ENCODE results near the gene DGKG.

The DGKG gene

DNA sequence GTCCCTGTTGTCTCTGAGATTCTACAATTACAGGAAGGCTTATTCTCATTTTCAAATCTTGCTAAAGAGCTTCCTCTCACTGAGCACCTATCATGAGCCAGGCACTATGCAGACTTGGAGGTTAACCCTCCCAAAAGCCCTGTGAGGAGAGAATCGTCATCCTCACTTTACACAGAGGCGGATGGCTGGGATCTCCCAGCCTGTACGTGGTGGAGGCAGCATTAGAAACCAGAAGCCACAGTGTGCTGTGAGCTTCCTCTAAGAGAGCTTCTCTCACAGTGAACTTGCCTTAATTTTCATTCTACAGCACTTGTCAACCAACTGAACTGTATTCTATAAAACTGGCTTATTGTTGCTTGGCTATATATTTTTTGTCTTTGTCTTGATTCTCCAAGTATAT lies 6.1 kb upstream of the DGKG start:
- no peak for DNase-seq (ENCODE audit: low read depth)
- no peak overlapping the region for H3K4me3 ChIP-seq (ENCODE audit: low read depth, low read length)
- TF ChIP-seq, protein P1, sequence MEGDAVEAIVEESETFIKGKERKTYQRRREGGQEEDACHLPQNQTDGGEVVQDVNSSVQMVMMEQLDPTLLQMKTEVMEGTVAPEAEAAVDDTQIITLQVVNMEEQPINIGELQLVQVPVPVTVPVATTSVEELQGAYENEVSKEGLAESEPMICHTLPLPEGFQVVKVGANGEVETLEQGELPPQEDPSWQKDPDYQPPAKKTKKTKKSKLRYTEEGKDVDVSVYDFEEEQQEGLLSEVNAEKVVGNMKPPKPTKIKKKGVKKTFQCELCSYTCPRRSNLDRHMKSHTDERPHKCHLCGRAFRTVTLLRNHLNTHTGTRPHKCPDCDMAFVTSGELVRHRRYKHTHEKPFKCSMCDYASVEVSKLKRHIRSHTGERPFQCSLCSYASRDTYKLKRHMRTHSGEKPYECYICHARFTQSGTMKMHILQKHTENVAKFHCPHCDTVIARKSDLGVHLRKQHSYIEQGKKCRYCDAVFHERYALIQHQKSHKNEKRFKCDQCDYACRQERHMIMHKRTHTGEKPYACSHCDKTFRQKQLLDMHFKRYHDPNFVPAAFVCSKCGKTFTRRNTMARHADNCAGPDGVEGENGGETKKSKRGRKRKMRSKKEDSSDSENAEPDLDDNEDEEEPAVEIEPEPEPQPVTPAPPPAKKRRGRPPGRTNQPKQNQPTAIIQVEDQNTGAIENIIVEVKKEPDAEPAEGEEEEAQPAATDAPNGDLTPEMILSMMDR (IDR thresholded peaks at IDR 0.05; ENCODE audit: low read depth, low read length, missing control alignments): no peak

DNA sequence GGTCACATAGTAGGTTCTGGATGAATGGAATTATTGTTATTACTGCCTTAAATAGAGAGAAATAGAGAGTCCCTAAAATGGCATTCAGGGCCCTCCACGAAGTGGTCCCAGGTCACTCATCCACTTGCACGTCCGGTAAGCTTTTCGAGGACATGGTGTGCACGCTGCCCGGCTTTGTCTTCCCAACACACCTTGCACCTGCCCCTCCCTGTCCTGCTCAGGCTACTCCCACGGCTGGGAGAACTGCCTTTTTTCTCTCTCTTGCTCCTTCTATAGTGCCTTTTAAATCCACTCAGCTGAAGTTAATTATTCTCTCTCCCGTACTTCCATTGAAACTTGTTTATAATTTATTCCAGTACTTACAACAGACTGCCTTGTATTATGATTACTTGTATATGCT lies 5.6 kb upstream of the DGKG start:
- H3K4me3 ChIP-seq (ENCODE audit: low read depth, low read length): no peak overlapping the region
- TF ChIP-seq, protein P1 (IDR thresholded peaks at IDR 0.05; ENCODE audit: low read depth, low read length, missing control alignments): no peak
- DNase-seq (ENCODE audit: low read depth): no peak

DNA sequence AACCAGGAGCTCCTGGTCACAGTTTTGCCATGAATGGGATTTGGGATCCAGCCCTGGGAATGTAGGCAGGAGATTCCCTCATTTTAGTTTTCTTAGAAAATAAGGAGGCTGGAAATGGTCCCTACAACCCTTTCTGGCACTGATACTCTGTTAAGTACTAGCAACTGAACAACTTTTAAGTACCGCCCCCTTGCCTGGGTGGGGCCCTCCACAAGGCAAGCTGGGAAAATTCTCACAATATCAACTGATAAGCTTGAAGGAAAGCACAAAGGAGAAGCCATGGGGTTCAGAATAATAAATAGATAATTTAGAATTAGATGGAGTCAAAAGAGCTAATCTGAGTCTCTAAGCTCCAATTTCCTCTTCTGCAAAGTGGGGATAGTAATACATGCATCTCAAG lies 4.2 kb upstream of the DGKG start:
- no peak overlapping the region for H3K4me3 ChIP-seq (ENCODE audit: low read depth, low read length)
- TF ChIP-seq, protein P1 (IDR thresholded peaks at IDR 0.05; ENCODE audit: low read depth, low read length, missing control alignments): no peak
- no peak for DNase-seq (ENCODE audit: low read depth)

DNA sequence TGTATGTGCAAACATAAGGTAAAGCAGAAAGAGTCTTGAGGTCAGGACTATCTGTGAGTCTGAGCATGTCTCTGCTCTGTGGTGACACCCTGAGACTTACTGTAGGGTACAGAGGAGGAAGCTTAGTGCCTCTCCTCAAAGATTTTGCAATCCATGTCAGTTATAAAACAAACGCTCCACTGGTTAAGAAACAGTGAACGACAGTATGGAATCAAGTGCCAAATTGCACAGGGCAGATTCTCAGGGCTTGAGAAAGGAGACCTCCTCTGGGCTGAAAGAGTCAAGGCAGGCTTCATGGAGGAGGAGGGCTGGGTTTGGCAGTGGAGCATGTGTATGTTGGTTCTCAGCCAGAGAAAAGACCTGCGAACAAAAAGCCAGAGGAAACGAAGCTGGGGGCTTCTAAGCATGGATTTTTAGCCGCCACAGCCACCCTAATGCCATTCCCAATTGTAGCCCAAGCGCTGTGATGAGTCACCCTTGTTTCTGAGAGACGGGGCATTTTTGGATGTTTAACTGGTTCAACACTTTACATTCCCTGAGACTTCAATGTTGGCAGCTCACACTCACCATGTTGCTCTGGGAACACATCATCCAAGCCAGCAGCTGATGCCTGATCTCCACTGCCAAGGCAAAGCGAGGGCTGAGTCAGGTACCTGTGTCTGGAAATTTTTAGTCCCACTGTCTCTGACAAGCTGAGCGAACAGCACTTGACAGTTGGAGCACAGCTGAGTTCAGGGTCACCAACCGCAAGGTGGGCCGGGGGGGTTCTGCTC lies 3.4 kb upstream of the DGKG start:
- TF ChIP-seq, protein P1 (IDR thresholded peaks at IDR 0.05; ENCODE audit: low read depth, low read length, missing control alignments): no peak
- H3K4me3 ChIP-seq (ENCODE audit: low read depth, low read length): no peak overlapping the region
- no peak for DNase-seq (ENCODE audit: low read depth)

DNA sequence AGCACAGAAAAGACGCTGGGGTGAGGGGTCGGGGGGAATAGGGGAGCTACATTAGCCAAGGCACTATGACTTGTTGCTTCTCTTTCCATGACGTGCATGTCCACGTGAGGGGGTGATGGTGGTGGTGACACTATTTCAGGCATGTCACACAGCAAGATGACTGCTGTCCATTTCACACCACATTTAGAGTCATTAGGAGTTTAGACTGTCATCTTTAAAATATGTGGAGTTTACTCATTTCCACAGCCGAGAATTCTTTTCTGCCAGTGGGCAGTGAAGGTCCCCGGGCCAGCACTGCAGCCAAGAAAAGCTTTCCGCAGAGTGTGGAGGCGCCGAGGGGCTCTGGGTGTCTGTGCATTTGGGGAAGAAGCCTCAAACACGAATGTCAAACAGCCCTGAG lies 954 bp upstream of the DGKG start:
- TF ChIP-seq, protein P1 (IDR thresholded peaks at IDR 0.05; ENCODE audit: low read depth, low read length, missing control alignments): no peak
- H3K4me3 ChIP-seq (ENCODE audit: low read depth, low read length): no peak overlapping the region
- DNase-seq (ENCODE audit: low read depth): no peak

DNA sequence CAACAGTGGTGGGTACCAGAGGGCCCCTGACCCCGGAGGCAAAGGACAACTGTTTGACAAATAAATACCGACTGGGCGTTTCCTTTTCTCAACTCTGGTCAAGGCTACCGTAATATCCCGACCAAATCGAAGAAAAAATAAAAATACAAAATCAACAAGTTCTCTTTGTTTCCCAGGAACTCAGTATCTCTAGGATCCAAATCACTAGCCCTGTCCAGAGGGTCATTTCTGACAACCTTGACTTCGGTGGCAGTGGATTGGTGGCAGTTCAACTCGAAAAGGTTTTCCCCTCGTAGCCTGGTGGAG lies 456 bp upstream of the DGKG start:
- no peak for DNase-seq (ENCODE audit: low read depth)
- TF ChIP-seq, protein P1 (IDR thresholded peaks at IDR 0.05; ENCODE audit: low read depth, low read length, missing control alignments): no peak
- H3K4me3 ChIP-seq (ENCODE audit: low read depth, low read length): no peak overlapping the region

DNA sequence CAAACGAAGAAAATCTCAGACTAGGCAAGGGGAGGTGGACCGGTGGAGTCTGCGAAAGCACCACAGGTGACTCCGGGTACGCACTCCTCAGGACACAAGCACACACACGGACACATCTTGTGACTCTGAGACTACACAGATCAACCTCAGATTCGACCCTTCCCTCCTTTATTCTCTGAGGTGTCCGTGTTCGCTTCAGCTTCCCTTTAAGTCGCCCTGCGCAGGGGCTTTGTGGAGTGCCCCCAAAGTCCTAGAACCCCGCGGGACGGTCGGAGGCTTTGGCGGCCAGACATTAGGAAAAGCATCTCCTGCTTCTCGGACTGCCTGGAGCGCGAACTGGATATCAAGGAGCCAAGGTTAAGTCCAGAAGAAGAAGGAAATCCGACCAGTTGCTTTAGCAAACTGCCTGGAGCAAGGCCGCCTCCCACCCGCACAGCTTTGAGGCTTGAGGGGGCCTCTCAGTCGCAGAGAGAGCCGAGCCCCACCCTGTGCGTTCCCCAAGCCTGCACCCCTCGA lies 730 bp downstream of the DGKG start:
- TF ChIP-seq, protein P1 (IDR thresholded peaks at IDR 0.05; ENCODE audit: low read depth, low read length, missing control alignments): no peak
- no peak for DNase-seq (ENCODE audit: low read depth)
- no peak overlapping the region for H3K4me3 ChIP-seq (ENCODE audit: low read depth, low read length)
